Neural cell (in vitro differentiated cells): ENCODE measurements around the gene ZNF574.

Experiments
- EP300 ChIP-seq: fragments of 450-650 bp; conservative IDR thresholded peaks from 2 replicates; pipeline ENCODE4 v1.6.1; 2014; ENCODE audit warnings: antibody characterized with exemption, mild to moderate bottlenecking, moderate library complexity; ENCODE audit not compliant: poor library complexity, severe bottlenecking
- POLR2AphosphoS5 ChIP-seq: IDR thresholded peaks from 2 replicates; pipeline ENCODE4 v1.6.1; 2012
- RAD21 ChIP-seq: fragments of 450-650 bp; conservative IDR thresholded peaks from 2 replicates; pipeline ENCODE4 v1.6.1; 2014; ENCODE audit warnings: antibody characterized with exemption, mild to moderate bottlenecking, moderate library complexity
- TAF1 ChIP-seq: IDR thresholded peaks from 2 replicates; pipeline ENCODE4 v1.6.1; 2012; ENCODE audit warnings: low read depth
- TF ChIP-seq, protein P1 (sequence below): fragments of 450-650 bp; IDR thresholded peaks from 2 replicates; pipeline ENCODE4 v1.5.1; 2014; ENCODE audit warnings: antibody characterized with exemption, mild to moderate bottlenecking, moderate library complexity; ENCODE audit not compliant: poor library complexity, severe bottlenecking
- TF ChIP-seq, protein P2 (sequence below): IDR thresholded peaks from 2 replicates; pipeline ENCODE4 v1.6.1; 2012; ENCODE audit warnings: borderline replicate concordance

DNA sequence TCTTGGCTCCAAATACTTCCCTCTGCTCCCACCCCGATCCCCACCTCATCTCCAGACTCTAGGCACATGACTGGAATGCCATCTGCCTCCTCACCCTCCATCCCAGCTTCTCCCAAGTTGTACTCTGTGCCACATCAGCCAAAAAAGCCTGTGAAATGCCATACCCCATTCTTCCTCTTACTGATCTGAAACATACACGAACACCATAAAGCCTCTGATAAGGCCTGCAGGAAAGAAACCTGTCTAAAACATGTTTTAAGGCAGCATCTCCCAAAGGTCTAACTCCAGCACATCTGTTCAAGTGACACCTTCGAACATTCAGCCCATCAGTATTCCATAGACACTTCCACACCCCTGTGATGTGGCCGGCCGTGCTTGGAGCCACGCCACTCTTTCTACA is 11.5 kb upstream of the ZNF574 start:
- TF ChIP-seq, protein P1, sequence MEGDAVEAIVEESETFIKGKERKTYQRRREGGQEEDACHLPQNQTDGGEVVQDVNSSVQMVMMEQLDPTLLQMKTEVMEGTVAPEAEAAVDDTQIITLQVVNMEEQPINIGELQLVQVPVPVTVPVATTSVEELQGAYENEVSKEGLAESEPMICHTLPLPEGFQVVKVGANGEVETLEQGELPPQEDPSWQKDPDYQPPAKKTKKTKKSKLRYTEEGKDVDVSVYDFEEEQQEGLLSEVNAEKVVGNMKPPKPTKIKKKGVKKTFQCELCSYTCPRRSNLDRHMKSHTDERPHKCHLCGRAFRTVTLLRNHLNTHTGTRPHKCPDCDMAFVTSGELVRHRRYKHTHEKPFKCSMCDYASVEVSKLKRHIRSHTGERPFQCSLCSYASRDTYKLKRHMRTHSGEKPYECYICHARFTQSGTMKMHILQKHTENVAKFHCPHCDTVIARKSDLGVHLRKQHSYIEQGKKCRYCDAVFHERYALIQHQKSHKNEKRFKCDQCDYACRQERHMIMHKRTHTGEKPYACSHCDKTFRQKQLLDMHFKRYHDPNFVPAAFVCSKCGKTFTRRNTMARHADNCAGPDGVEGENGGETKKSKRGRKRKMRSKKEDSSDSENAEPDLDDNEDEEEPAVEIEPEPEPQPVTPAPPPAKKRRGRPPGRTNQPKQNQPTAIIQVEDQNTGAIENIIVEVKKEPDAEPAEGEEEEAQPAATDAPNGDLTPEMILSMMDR = no peak
- TF ChIP-seq TAF1 = no peak
- TF ChIP-seq, protein P2, sequence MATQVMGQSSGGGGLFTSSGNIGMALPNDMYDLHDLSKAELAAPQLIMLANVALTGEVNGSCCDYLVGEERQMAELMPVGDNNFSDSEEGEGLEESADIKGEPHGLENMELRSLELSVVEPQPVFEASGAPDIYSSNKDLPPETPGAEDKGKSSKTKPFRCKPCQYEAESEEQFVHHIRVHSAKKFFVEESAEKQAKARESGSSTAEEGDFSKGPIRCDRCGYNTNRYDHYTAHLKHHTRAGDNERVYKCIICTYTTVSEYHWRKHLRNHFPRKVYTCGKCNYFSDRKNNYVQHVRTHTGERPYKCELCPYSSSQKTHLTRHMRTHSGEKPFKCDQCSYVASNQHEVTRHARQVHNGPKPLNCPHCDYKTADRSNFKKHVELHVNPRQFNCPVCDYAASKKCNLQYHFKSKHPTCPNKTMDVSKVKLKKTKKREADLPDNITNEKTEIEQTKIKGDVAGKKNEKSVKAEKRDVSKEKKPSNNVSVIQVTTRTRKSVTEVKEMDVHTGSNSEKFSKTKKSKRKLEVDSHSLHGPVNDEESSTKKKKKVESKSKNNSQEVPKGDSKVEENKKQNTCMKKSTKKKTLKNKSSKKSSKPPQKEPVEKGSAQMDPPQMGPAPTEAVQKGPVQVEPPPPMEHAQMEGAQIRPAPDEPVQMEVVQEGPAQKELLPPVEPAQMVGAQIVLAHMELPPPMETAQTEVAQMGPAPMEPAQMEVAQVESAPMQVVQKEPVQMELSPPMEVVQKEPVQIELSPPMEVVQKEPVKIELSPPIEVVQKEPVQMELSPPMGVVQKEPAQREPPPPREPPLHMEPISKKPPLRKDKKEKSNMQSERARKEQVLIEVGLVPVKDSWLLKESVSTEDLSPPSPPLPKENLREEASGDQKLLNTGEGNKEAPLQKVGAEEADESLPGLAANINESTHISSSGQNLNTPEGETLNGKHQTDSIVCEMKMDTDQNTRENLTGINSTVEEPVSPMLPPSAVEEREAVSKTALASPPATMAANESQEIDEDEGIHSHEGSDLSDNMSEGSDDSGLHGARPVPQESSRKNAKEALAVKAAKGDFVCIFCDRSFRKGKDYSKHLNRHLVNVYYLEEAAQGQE = no peak
- TF ChIP-seq POLR2AphosphoS5 = no peak
- no peak for TF ChIP-seq RAD21
- TF ChIP-seq EP300 = no peak
